Neural cell (in vitro differentiated cells): ENCODE data around the gene DDX41.

Experiments
- CTCF ChIP-seq: fragments of 450-650 bp; IDR thresholded peaks from 2 replicates; pipeline ENCODE4 v1.5.1; 2014; ENCODE audit warnings: antibody characterized with exemption, mild to moderate bottlenecking, moderate library complexity; ENCODE audit not compliant: poor library complexity, severe bottlenecking
- SMC3 ChIP-seq: fragments of 450-650 bp; conservative IDR thresholded peaks from 2 replicates; pipeline ENCODE4 v1.6.1; 2014; ENCODE audit warnings: antibody characterized with exemption, mild to moderate bottlenecking, moderate library complexity; ENCODE audit not compliant: poor library complexity

GRCh38 chr5:177474846-177475562 is 41.8 kb downstream of the DDX41 start:
- TF ChIP-seq CTCF (no peak), SMC3 (no peak)
